Measurements from ENCODE around the gene ODAD4.

Gene ODAD4

GRCh38 chr17:41943492-41943891 lies 13.1 kb downstream of the ODAD4 start:
- DNase-seq: no peak

- no peak for DNase-seq
Measured at GRCh38 chr17:41944943-41945342, 14.5 kb downstream of the ODAD4 start.

GRCh38 chr17:41948762-41949460 lies 18.5 kb downstream of the ODAD4 start:
- no peak for DNase-seq

GRCh38 chr17:41956522-41956921 lies 26.1 kb downstream of the ODAD4 start:
- DNase-seq: no peak

- DNase-seq: no peak
Measured at GRCh38 chr17:41957031-41957868, 26.8 kb downstream of the ODAD4 start.

- no peak for DNase-seq
Measured at GRCh38 chr17:41957869-41958439, 27.5 kb downstream of the ODAD4 start.

- no peak for DNase-seq
Measured at GRCh38 chr17:41959030-41959335, 28.6 kb downstream of the ODAD4 start.

- DNase-seq: no peak
Measured at GRCh38 chr17:41959336-41960095, 29.1 kb downstream of the ODAD4 start.

GRCh38 chr17:41962111-41962510 lies 31.7 kb downstream of the ODAD4 start:
- DNase-seq: no peak

GRCh38 chr17:41962768-41963434 lies 32.5 kb downstream of the ODAD4 start:
- peak; percentile 65 for DNase-seq

GRCh38 chr17:41965694-41966462 lies 35.5 kb downstream of the ODAD4 start:
- peak; percentile 41 for DNase-seq

GRCh38 chr17:41966463-41967140 lies 36.2 kb downstream of the ODAD4 start, which contains the start of gene CNP:
Gene CNP, plus strand, starts transcription at chr17:41966795. Its CDS starts 90 bp downstream, at chr17:41966885.
- DNase-seq: peak; percentile 95

- peak; percentile 23 for DNase-seq
Measured at GRCh38 chr17:41967141-41967920, 36.9 kb downstream of the ODAD4 start.

- no peak for DNase-seq
Measured at GRCh38 chr17:41967921-41968578, 37.6 kb downstream of the ODAD4 start.

- no peak for DNase-seq
Measured at GRCh38 chr17:41968676-41969075, 38.3 kb downstream of the ODAD4 start.

GRCh38 chr17:41970901-41971331 lies 40.5 kb downstream of the ODAD4 start:
- DNase-seq: no peak

- no peak for DNase-seq
Measured at GRCh38 chr17:41971721-41972523, 41.5 kb downstream of the ODAD4 start.

GRCh38 chr17:41972571-41973407 lies 42.4 kb downstream of the ODAD4 start:
- no peak for DNase-seq

Measured in inflammatory macrophage treated with lipopolysaccharide for 4 hours (primary cell).